ENCODE results near the gene CCL1.
A peak's percentile ranks its signal among the peaks of the same experiment; 100 is the strongest.

Gene CCL1

GRCh38 chr17:34384271-34384670 is 21.2 kb upstream of the CCL1 start:
- H3K4me3 ChIP-seq (ENCODE audit: low read depth, low read length), result no peak overlapping the region
- TF ChIP-seq CTCF (IDR thresholded peaks at IDR 0.05; ENCODE audit: borderline replicate concordance, insufficient read depth, low read depth, low read length), result no peak

GRCh38 chr17:34383216-34383615 is 20.2 kb upstream of the CCL1 start:
- no peak for TF ChIP-seq CTCF (IDR thresholded peaks at IDR 0.05; ENCODE audit: borderline replicate concordance, insufficient read depth, low read depth, low read length)

GRCh38 chr17:34382621-34383124 is 19.6 kb upstream of the CCL1 start:
- no peak for TF ChIP-seq CTCF (IDR thresholded peaks at IDR 0.05; ENCODE audit: borderline replicate concordance, insufficient read depth, low read depth, low read length)
- no peak overlapping the region for H3K4me3 ChIP-seq (ENCODE audit: low read depth, low read length)

More at GRCh38 chr17:34383216-34383615, 20.2 kb upstream of the CCL1 start:
- H3K4me3 ChIP-seq (ENCODE audit: low read depth, low read length), result no peak overlapping the region

GRCh38 chr17:34379868-34380267 is 16.8 kb upstream of the CCL1 start:
- no peak overlapping the region for H3K4me3 ChIP-seq (ENCODE audit: low read depth, low read length)
- TF ChIP-seq CTCF (IDR thresholded peaks at IDR 0.05; ENCODE audit: borderline replicate concordance, insufficient read depth, low read depth, low read length), result no peak

- TF ChIP-seq CTCF (IDR thresholded peaks at IDR 0.05; ENCODE audit: borderline replicate concordance, insufficient read depth, low read depth, low read length), result peak; percentile 15; the same call in 1 of the 2 replicates
- H3K4me3 ChIP-seq (ENCODE audit: low read depth, low read length), result no peak overlapping the region
Observed at GRCh38 chr17:34378664-34379101, 15.7 kb upstream of the CCL1 start.

- TF ChIP-seq CTCF (IDR thresholded peaks at IDR 0.05; ENCODE audit: borderline replicate concordance, insufficient read depth, low read depth, low read length), result no peak
- H3K4me3 ChIP-seq (ENCODE audit: low read depth, low read length), result no peak overlapping the region
Observed at GRCh38 chr17:34377078-34377823, 14.2 kb upstream of the CCL1 start.

GRCh38 chr17:34375426-34375997 is 12.5 kb upstream of the CCL1 start:
- no peak overlapping the region for H3K4me3 ChIP-seq (ENCODE audit: low read depth, low read length)
- no peak for TF ChIP-seq CTCF (IDR thresholded peaks at IDR 0.05; ENCODE audit: borderline replicate concordance, insufficient read depth, low read depth, low read length)

All from GM12875 (cell line).